Measurements from ENCODE around the gene LSM14B. TPM values are rescaled to one million over a fixed set of nuclear protein-coding genes. Genes with fewer than 3 reads are reported as not detected.

LSM14B gene
- total RNA-seq, 1 experiment from 2014 or later: 51.3 TPM

- H3K36me3 ChIP-seq (ENCODE audit: control insufficient read depth in 1 of 2, insufficient read depth in 2 of 2, low read length in 2 of 2): peaks cover 54 to 55% of the 10 kb centered on the region in 2 experiments
- CTCF ChIA-PET: interaction anchor here (0.7 kb wide), 1 partner anchor 67 kb away, joined by 3 read pairs; the partner anchor contains the start of gene TAF4
- H3K4me2 ChIP-seq (ENCODE audit: low read length): no peak overlapping the region
- POLR2A ChIA-PET: no interaction called here
- TF ChIP-seq SRF (IDR thresholded peaks at IDR 0.05; ENCODE audit: low read depth): no peak
- no peak for TF ChIP-seq EZH2phosphoT487 (IDR thresholded peaks at IDR 0.05; ENCODE audit: borderline replicate concordance)
- no peak for TF ChIP-seq POLR2AphosphoS5 (IDR thresholded peaks at IDR 0.05; ENCODE audit: low read depth, low read length)
- no peak for TF ChIP-seq POLR2A (IDR thresholded peaks at IDR 0.05; ENCODE audit: borderline replicate concordance, extremely low read depth, insufficient read depth, insufficient read length)
- no peak for TF ChIP-seq JUND (IDR thresholded peaks at IDR 0.05)
- TF ChIP-seq CEBPB (IDR thresholded peaks at IDR 0.05; ENCODE audit: low read depth): no peak
- no peak for TF ChIP-seq ELF1 (IDR thresholded peaks at IDR 0.05; ENCODE audit: borderline replicate concordance, low read depth)
- peaks cover 1% of the 10 kb centered on the region; the same call in 1 of the 2 replicates for H4K20me1 ChIP-seq (ENCODE audit: insufficient read depth)
- H3K27me3 ChIP-seq (ENCODE audit: insufficient read depth, low read length): no peaks in the 10 kb centered on the region
- peaks cover 8% of the 10 kb centered on the region; the same call in 1 of the 2 replicates for H3K79me2 ChIP-seq (ENCODE audit: insufficient read depth, low read length)
- H3K9me2 ChIP-seq (ENCODE audit: insufficient read depth): no peaks in the 10 kb centered on the region
- DNase-seq (ENCODE audit: low read depth, low spot score): no peak
- no peak for ATAC-seq
- no peak overlapping the region for H3K27ac ChIP-seq (ENCODE audit: low read depth, low read length)
- no peaks in the 10 kb centered on the region for H3K9me3 ChIP-seq (ENCODE audit: control insufficient read depth in 1 of 2, insufficient read depth in 1 of 2, low read depth in 1 of 2, low read length in 2 of 2)
- no TSS peak for BruUV-seq (replicated peaks)
- H2AFZ ChIP-seq (ENCODE audit: low read depth, low read length, poor library complexity, severe bottlenecking): no peak overlapping the region
- RAD21 ChIA-PET (ENCODE audit: low non-redundant PET in 1 of 2, low total read pairs in 2 of 2, uncharacterized antibody in 2 of 2, unreplicated experiment in 2 of 2): no interaction called here
- H3K4me3 ChIP-seq (replicated peaks in 1 of 2; ENCODE audit: low read depth in 1 of 2, low read length in 2 of 2): no peak overlapping the region
- intact Hi-C loops (cut with micrococcal nuclease): no loop called here
- H3K4me1 ChIP-seq (ENCODE audit: control insufficient read depth in 1 of 2, insufficient read depth in 2 of 2, low read length in 2 of 2): no peaks in the 10 kb centered on the region
- H3K9ac ChIP-seq (ENCODE audit: low read length): no peak overlapping the region
These were observed 10.1 kb downstream of the LSM14B start for GRCh38 chr20:62132421-62132820.

DNA sequence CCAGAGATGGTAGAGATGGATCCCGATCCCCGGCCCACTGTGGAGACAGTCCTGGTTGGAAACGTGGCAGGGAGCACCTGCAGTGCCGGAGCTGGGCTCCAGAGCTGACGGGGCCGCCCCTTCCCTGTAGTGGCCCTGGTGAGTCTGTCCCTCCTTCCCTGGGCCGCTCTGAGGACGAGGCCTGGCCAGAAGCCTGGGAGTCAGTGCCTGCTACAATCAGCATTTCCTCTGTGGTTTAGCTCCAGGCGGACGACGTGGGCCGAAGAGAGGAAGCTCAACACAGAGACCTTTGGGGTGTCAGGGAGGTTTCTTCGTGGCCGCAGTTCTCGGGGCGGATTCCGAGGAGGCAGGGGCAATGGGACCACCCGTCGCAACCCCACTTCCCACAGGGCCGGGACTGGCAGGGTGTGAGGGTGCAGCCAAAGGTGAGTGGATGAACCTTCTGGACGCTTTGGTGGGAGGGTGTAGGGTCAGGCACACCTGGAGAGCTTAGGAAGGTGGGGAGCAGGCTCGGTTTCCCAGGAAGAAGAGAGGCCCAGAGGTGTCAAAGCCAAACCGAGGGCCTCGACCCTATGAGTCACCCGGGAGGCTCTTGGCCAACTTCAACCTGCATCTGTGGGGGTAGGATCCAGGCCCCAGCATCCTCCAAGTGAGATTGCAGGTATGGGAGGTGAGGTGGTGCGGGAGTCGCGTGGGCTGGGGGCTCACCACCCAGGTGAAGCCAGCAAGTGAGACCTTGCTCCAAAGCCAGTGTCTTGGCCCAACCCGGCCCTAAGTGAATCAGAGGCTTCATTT, 11.0 kb downstream of the LSM14B start:
- H4K20me1 ChIP-seq (ENCODE audit: insufficient read depth): peaks cover 5% of the 10 kb centered on the region; the same call in 1 of the 2 replicates
- ChIA-PET CTCF (interaction anchor here (0.7 to 1.3 kb wide), 2 partner anchors 68 to 122 kb away, joined by 3 to 4 read pairs; partner anchors contain the start of gene TAF4), RAD21 (ENCODE audit: low non-redundant PET in 1 of 2, low total read pairs in 2 of 2, uncharacterized antibody in 2 of 2, unreplicated experiment in 2 of 2) (no interaction called here), POLR2A (interaction anchor here (0.9 kb wide), 1 partner anchor 8 kb away, joined by 3 read pairs; no protein-coding TSS in a partner anchor)
- ATAC-seq (no peak), DNase-seq (ENCODE audit: low read depth, low spot score) (no peak)
- H3K4me3 ChIP-seq (replicated peaks in 1 of 2; ENCODE audit: low read depth in 1 of 2, low read length in 2 of 2): no peak overlapping the region
- no TSS peak for BruUV-seq (replicated peaks)
- no peaks in the 10 kb centered on the region for H3K4me1 ChIP-seq (ENCODE audit: control insufficient read depth in 1 of 2, insufficient read depth in 2 of 2, low read length in 2 of 2)
- no peak overlapping the region for H3K27ac ChIP-seq (ENCODE audit: low read depth, low read length)
- no peak overlapping the region for H2AFZ ChIP-seq (ENCODE audit: low read depth, low read length, poor library complexity, severe bottlenecking)
- peaks cover 53 to 57% of the 10 kb centered on the region in 2 experiments for H3K36me3 ChIP-seq (ENCODE audit: control insufficient read depth in 1 of 2, insufficient read depth in 2 of 2, low read length in 2 of 2)
- H3K9ac ChIP-seq (ENCODE audit: low read length): no peak overlapping the region
- intact Hi-C loops (cut with micrococcal nuclease): no loop called here
- peaks cover 16% of the 10 kb centered on the region; the same call in 1 of the 2 replicates for H3K79me2 ChIP-seq (ENCODE audit: insufficient read depth, low read length)
- TF ChIP-seq EZH2phosphoT487 (IDR thresholded peaks at IDR 0.05; ENCODE audit: borderline replicate concordance): no peak
- TF ChIP-seq ZFX (IDR thresholded peaks at IDR 0.05): no peak
- no peak for TF ChIP-seq SRF (IDR thresholded peaks at IDR 0.05; ENCODE audit: low read depth)
- no peak for TF ChIP-seq ZNF274 (IDR thresholded peaks at IDR 0.05; ENCODE audit: low read depth, low read length)
- TF ChIP-seq REST (IDR thresholded peaks at IDR 0.05; ENCODE audit: low read depth): no peak
- no peak for TF ChIP-seq EGR1 (IDR thresholded peaks at IDR 0.05; ENCODE audit: low read depth)
- no peak for TF ChIP-seq ELF1 (IDR thresholded peaks at IDR 0.05; ENCODE audit: borderline replicate concordance, low read depth)
- TF ChIP-seq FOSL1 (IDR thresholded peaks at IDR 0.05; ENCODE audit: low read depth): no peak
- no peak for TF ChIP-seq JUND (IDR thresholded peaks at IDR 0.05)
- no peak for TF ChIP-seq CTCF (IDR thresholded peaks at IDR 0.05 in 2 of 3, conservative IDR thresholded peaks at IDR 0.05 in 1 of 3; ENCODE audit: borderline replicate concordance in 1 of 3, insufficient read depth in 1 of 3, low read depth in 2 of 3, low read length in 2 of 3)
- no peak for TF ChIP-seq RAD21 (IDR thresholded peaks at IDR 0.05; ENCODE audit: low read depth)
- TF ChIP-seq POLR2A (IDR thresholded peaks at IDR 0.05; ENCODE audit: borderline replicate concordance, extremely low read depth, insufficient read depth, insufficient read length): no peak
- H3K27me3 ChIP-seq (ENCODE audit: insufficient read depth, low read length): no peaks in the 10 kb centered on the region
- H3K9me3 ChIP-seq (ENCODE audit: control insufficient read depth in 1 of 2, insufficient read depth in 1 of 2, low read depth in 1 of 2, low read length in 2 of 2): no peaks in the 10 kb centered on the region
- no peaks in the 10 kb centered on the region for H3K9me2 ChIP-seq (ENCODE audit: insufficient read depth)
- H3K4me2 ChIP-seq (ENCODE audit: low read length): no peak overlapping the region
